Measurements from ENCODE around the gene M1AP.
"Not testable (repeated sequence)": the region's sequence is repeated elsewhere in the genome, so short reads cannot be mapped to it uniquely, and the experiment has no call there.

The M1AP gene

GRCh38 chr2:74561022-74561421 lies 87.1 kb downstream of the M1AP start:
- not testable (repeated sequence) for DNase-seq

GRCh38 chr2:74560591-74560990 lies 87.5 kb downstream of the M1AP start:
- DNase-seq: no peak

- DNase-seq: no peak
These were observed 88.2 kb downstream of the M1AP start for GRCh38 chr2:74559912-74560311.

GRCh38 chr2:74558284-74559230 lies 89.6 kb downstream of the M1AP start:
- DNase-seq: no peak

GRCh38 chr2:74556831-74557370 lies 91.2 kb downstream of the M1AP start:
- DNase-seq: no peak

- DNase-seq: no peak
These were observed 92.0 kb downstream of the M1AP start for GRCh38 chr2:74556159-74556558.

- DNase-seq: no peak
These were observed 92.5 kb downstream of the M1AP start for GRCh38 chr2:74555610-74556103.

GRCh38 chr2:74554820-74555531 lies 93.2 kb downstream of the M1AP start:
- peak; percentile 24 for DNase-seq

GRCh38 chr2:74553892-74554819 lies 94.0 kb downstream of the M1AP start, which contains the start of the genes DOK1 and LOXL3:
TSS of gene DOK1 (plus strand) at chr2:74554720. CDS start at chr2:74554755, 35 bp downstream.
TSS of gene LOXL3 (minus strand) at chr2:74553942. CDS start at chr2:74552634, 1,308 bp downstream.
- DNase-seq: peak; percentile 71

- DNase-seq: no peak
These were observed 95.0 kb downstream of the M1AP start for GRCh38 chr2:74552914-74553811.

GRCh38 chr2:74551942-74552913 lies 95.9 kb downstream of the M1AP start:
- no peak for DNase-seq

GRCh38 chr2:74551530-74551929 lies 96.6 kb downstream of the M1AP start:
- no peak for DNase-seq

GRCh38 chr2:74550231-74550630 lies 97.9 kb downstream of the M1AP start:
- DNase-seq: no peak

- no peak for DNase-seq
These were observed 99.0 kb downstream of the M1AP start for GRCh38 chr2:74548900-74549826.

GRCh38 chr2:74548285-74548899 lies 99.7 kb downstream of the M1AP start:
- DNase-seq: no peak

GRCh38 chr2:74546004-74546403 lies 102.1 kb downstream of the M1AP start:
- no peak for DNase-seq

GRCh38 chr2:74544634-74545033 lies 103.5 kb downstream of the M1AP start:
- DNase-seq: no peak

- DNase-seq: no peak
These were observed 105.2 kb downstream of the M1AP start for GRCh38 chr2:74542978-74543377.

Data from effector CD8-positive, alpha-beta T cell (primary cell).